GM12875 (cell line): ENCODE data around the gene AVL9.

ENCODE experiments used
- H3K4me3 ChIP-seq: one replicate; pipeline ENCODE4 v1.5.1; 2011; ENCODE audit warnings: low read depth, low read length, control low read depth
- CTCF ChIP-seq: IDR thresholded peaks from 2 replicates; pipeline ENCODE4 v1.5.1; 2011; ENCODE audit warnings: low read depth, mild to moderate bottlenecking, control low read depth, inconsistent platforms, low read length, moderate library complexity, borderline replicate concordance; ENCODE audit not compliant: insufficient read depth

AVL9 gene

DNA sequence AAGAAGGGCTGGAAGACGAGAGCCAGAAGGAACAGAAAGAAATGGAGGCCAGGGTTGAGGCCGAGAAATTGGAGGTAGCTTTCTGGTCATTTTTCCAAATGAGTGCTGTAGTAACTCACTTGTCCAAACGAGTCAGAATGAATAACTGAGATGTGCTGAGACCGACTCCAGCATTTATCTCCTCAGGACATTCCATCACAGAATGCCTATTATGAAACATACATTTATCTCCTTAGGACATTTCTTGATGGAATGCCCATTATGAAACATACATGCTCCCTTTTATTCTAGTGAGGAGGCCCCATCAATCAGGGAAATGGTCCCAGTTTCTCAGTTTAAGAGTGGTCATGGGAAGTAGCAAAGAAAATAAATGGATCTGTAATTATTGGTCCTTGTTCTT lies 16.5 kb downstream of the AVL9 start:
- no peak overlapping the region for H3K4me3 ChIP-seq
- TF ChIP-seq CTCF, result no peak

DNA sequence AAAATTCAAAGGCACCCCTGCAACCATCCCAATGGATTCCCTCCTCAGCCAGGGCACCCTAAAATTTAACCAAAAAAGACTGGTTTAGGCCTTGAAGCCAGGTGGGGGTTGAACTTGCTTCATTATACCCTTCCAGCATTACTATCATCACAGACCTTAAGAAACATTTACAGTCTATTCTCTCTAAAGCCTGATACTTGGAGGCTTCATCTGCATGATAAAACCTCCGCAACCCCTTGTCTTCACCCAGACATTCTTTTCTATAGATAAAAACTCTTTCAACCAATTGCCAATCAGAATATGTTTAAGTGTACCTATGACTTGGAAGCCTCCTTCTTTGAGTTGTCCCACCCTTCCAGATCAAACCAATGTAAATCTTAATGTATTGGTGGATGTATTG lies 17.9 kb downstream of the AVL9 start:
- TF ChIP-seq CTCF, result no peak

GRCh38 chr7:32515890-32516550 lies 20.7 kb downstream of the AVL9 start:
- no peak overlapping the region for H3K4me3 ChIP-seq
- no peak for TF ChIP-seq CTCF

More for the DNA sequence above, 17.9 kb downstream of the AVL9 start:
- H3K4me3 ChIP-seq, result no peak overlapping the region

DNA sequence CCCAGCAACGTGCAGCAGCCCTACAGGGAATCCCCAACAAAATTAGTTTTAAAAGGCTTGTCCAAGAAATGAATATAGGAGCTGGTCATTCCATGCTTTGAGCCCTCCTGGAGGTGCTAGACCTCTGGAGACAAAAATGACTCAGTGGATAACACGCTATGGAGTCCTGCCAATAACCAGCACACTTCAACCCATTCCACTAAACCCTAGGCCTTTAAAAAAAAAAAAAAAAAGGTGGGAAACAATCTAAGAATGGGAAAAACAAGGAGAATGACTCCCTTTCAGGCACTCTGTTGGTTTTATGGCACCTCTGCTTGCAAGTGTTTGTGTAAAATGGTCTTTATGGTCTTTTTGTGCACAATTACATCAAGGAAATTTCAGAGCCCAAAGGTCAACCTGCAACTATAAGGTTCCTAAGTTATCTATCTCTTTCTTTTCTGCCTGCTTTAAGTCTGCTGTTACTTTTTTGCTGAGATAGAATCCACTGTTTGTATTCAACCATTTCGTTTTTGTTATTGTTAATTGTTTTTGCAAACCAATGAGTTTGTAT lies 21.3 kb downstream of the AVL9 start:
- no peak for TF ChIP-seq CTCF
- no peak overlapping the region for H3K4me3 ChIP-seq

- TF ChIP-seq CTCF, result no peak
Measured at GRCh38 chr7:32518534-32519140, 23.3 kb downstream of the AVL9 start.

GRCh38 chr7:32519763-32520162 lies 24.5 kb downstream of the AVL9 start:
- no peak overlapping the region for H3K4me3 ChIP-seq
- TF ChIP-seq CTCF, result no peak

More at GRCh38 chr7:32518534-32519140, 23.3 kb downstream of the AVL9 start:
- H3K4me3 ChIP-seq, result no peak overlapping the region
